Psoas muscle (tissue), 8 donors: ENCODE results near the gene FFAR2. TPM values are rescaled to one million over a fixed set of nuclear protein-coding genes. Genes with fewer than 3 reads are reported as not detected.
A peak's percentile ranks its signal among the peaks of the same experiment; 100 is the strongest.
"Not testable (repeated sequence)": the region's sequence is repeated elsewhere in the genome, so short reads cannot be mapped to it uniquely, and the experiment has no call there.

Source experiments
- ATAC-seq, 4 donors: fragments of 200-7000 bp; cut with Tn5 transposase; one replicate each; pipeline ENCODE4 v1.9.1; 2020; ENCODE audit warnings: moderate library complexity in 3 of 4, mild to moderate bottlenecking in 2 of 4
- DNase-seq, 2 donors: peaks; one replicate each; pipeline ENCODE4 v3.0.0-alpha.2; 2020
- H3K27ac ChIP-seq: fragments of 200-600 bp; one replicate; pipeline ENCODE4 v1.8.0; 2022
- H3K27me3 ChIP-seq, 3 donors: fragments of 200-600 bp in 1 of 3; one replicate each; pipeline versions ENCODE4 v1.6.1 to v1.8.0; 2013 to 2022; ENCODE audit warnings: low read length in 2 of 3, mild to moderate bottlenecking in 2 of 3, moderate library complexity in 1 of 3; ENCODE audit not compliant: insufficient read depth in 3 of 3
- H3K36me3 ChIP-seq, 2 donors: fragments of 200-600 bp in 1 of 2; one replicate each; pipeline versions ENCODE4 v1.6.1 to v1.8.0; 2013 to 2022; ENCODE audit warnings: low read depth in 1 of 2, mild to moderate bottlenecking in 1 of 2, moderate library complexity in 1 of 2; ENCODE audit not compliant: insufficient read depth in 1 of 2
- H3K4me1 ChIP-seq: fragments of 200-600 bp; one replicate; pipeline ENCODE4 v1.8.0; 2022
- H3K4me3 ChIP-seq: fragments of 200-600 bp; one replicate; pipeline ENCODE4 v1.8.0; 2022; ENCODE audit warnings: mild to moderate bottlenecking
- H3K9me3 ChIP-seq: fragments of 200-600 bp; one replicate; pipeline ENCODE4 v1.8.0; 2022
- WGBS, 3 donors: extraction: QIAGEN DNeasy Blood & Tissue Kit; methylation state at CpG; one replicate each; pipeline versions ENCODE4 v1.1.6 to v1.1.7; 2013; 5-methylcytosine and 5-hydroxymethylcytosine counted together
- intact Hi-C, 2 donors: fragments of 100-400 bp; cut with DNase I; formaldehyde crosslinking; loops; one replicate each; pipeline versions ENCODE4 v1.11.0 to v1.14.2; 2022
- polyA plus RNA-seq, 3 donors: library from polyadenylated mRNA; stranded (reverse); fragments of 200-250 nt; gene quantifications; one replicate each; pipeline ENCODE4 v1.2.3, GENCODE V29; 2013
- total RNA-seq, 4 donors: library from RNA; stranded (reverse); fragmentation: NEBNext Ultra II Directional in 2 of 4; extraction: Animal tissue kit (Norgen Biotek cat#: 25700) in 2 of 4; gene quantifications; one replicate each; pipeline versions ENCODE4 v1.2.1 to v1.2.4, GENCODE V29; 2021 to 2023
- TF ChIP-seq, protein P1 (sequence below): fragments of 200-600 bp; IDR thresholded peaks from one replicate; pipeline ENCODE4 v1.8.0; 2022; ENCODE audit warnings: antibody characterized with exemption
- donor health status: healthy with polysubstance abuse.
- donor health status: DM: no; HTN: no; CAD: no; lungs with moderate emphysema.
- donor health status: Bipolar disorder and iron deficiency.
- donor health status: healthy.
- donor health status: DM: yes; HTN: yes; CAD: no.
- donor health status: DM: no; HTN: no; CAD: no.
- donor health status: DM: no; HTN: no; CAD: no.
- donor health status: DM: yes; HTN: yes; CAD: no.

FFAR2 gene
- total and polyA plus RNA-seq, 7 donors: 0.07 to 0.47 (median 0.14) TPM; not detected in 1

DNA sequence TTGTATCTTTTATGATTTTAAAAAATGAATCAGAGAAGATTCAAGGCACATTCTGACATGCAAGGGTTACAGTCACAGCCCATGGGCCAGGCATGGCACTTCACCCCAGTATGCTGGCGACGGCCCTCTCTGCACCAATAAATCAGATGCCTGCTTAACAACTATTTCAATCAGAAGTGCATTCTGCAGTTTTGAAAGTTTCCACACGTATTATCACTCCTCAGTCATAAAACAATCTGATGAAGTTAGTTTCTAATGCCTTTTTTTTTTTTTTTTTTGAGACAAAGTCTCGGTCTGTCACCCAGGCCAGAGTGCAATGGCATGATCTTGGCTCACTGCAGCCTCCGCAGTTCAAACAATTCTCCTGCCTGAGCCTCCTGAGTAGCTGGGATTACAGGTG lies 28.3 kb upstream of the FFAR2 start:
- intact Hi-C loops: no loop called here
- Histone ChIP-seq H3K4me1 (no peaks in the 10 kb centered on the region), H3K36me3 (no peaks in the 10 kb centered on the region), H3K27me3 (peaks cover 0 to 11% (median 2%) of the 10 kb centered on the region in 3 donors), H3K27ac (no peak overlapping the region), H3K9me3 (no peaks in the 10 kb centered on the region), H3K4me3 (no peak overlapping the region)
- TF ChIP-seq, protein P1, sequence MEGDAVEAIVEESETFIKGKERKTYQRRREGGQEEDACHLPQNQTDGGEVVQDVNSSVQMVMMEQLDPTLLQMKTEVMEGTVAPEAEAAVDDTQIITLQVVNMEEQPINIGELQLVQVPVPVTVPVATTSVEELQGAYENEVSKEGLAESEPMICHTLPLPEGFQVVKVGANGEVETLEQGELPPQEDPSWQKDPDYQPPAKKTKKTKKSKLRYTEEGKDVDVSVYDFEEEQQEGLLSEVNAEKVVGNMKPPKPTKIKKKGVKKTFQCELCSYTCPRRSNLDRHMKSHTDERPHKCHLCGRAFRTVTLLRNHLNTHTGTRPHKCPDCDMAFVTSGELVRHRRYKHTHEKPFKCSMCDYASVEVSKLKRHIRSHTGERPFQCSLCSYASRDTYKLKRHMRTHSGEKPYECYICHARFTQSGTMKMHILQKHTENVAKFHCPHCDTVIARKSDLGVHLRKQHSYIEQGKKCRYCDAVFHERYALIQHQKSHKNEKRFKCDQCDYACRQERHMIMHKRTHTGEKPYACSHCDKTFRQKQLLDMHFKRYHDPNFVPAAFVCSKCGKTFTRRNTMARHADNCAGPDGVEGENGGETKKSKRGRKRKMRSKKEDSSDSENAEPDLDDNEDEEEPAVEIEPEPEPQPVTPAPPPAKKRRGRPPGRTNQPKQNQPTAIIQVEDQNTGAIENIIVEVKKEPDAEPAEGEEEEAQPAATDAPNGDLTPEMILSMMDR: no peak
- 61 to 70% (median 63%) methylated on average over 5 of the region's 5 CpGs for WGBS, 3 donors
- ATAC-seq: no peak
- DNase-seq: peak in 1 of 2 donors; percentile 3

- ATAC-seq: no peak
- no peak for DNase-seq
- H3K9me3 ChIP-seq: no peaks in the 10 kb centered on the region
- TF ChIP-seq, protein P1: no peak
- H3K4me3 ChIP-seq: no peak overlapping the region
- no peaks in the 10 kb centered on the region for H3K4me1 ChIP-seq
- no peaks in the 10 kb centered on the region for H3K36me3 ChIP-seq
- peaks cover 0 to 8% (median 2%) of the 10 kb centered on the region in 3 donors for H3K27me3 ChIP-seq
- H3K27ac ChIP-seq: no peak overlapping the region
- intact Hi-C loops: no loop called here
- 17 to 23% (median 18%) methylated on average over 11 of the region's 11 CpGs for WGBS, 3 donors
Observed at GRCh38 chr19:35421362-35421761, 26.7 kb upstream of the FFAR2 start.

DNA sequence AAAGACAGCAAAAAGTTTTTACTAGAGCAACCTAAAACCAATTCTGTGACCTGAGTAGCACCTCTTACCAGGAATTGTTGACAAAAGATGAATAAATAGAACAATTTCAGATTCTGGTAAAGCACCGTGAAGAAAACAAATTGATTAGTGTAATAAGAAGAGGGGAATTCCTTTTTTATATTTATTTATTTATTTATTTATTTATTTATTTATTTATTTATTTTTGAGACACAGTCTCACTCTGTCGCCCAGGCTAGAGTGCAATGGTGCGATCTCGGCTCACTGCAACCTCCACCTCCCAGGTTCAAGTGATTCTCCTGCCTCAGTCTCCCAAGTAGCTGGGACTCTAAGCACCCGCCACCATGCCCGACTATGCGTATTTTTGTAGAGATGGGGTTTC lies 24.7 kb upstream of the FFAR2 start:
- H3K9me3 ChIP-seq, intact Hi-C loops, H3K4me1 ChIP-seq, ATAC-seq, H3K4me3 ChIP-seq, DNase-seq, H3K27ac ChIP-seq, H3K36me3 ChIP-seq, H3K27me3 ChIP-seq: not testable (repeated sequence)
- WGBS, 3 donors: 95 to 96% (median 96%) methylated on average over 7 of the region's 7 CpGs

- Histone ChIP-seq H3K27ac (no peak overlapping the region), H3K9me3 (no peaks in the 10 kb centered on the region), H3K36me3 (no peaks in the 10 kb centered on the region), H3K4me1 (no peaks in the 10 kb centered on the region), H3K4me3 (no peak overlapping the region), H3K27me3 (peaks cover 0 to 2% (median under 1%) of the 10 kb centered on the region in 3 donors)
- ATAC-seq: no peak
- TF ChIP-seq, protein P1: no peak
- WGBS, 3 donors: 69 to 84% (median 81%) methylated on average over 4 of the region's 4 CpGs
- no peak for DNase-seq
- intact Hi-C loops: no loop called here
Observed at GRCh38 chr19:35425682-35426081, 22.4 kb upstream of the FFAR2 start.

GRCh38 chr19:35427187-35427586 lies 20.9 kb upstream of the FFAR2 start:
- peaks cover 0 to 1% (median 0%) of the 10 kb centered on the region in 3 donors for H3K27me3 ChIP-seq
- no peak overlapping the region for H3K27ac ChIP-seq
- 81 to 88% (median 82%) methylated on average over 4 of the region's 4 CpGs for WGBS, 3 donors
- no peak overlapping the region for H3K4me3 ChIP-seq
- intact Hi-C loops: no loop called here
- ATAC-seq (no peak), DNase-seq (no peak)
- H3K9me3 ChIP-seq: no peaks in the 10 kb centered on the region
- H3K36me3 ChIP-seq: no peaks in the 10 kb centered on the region
- TF ChIP-seq, protein P1: no peak
- H3K4me1 ChIP-seq: no peaks in the 10 kb centered on the region
